ENCODE results near the gene PKNOX2.

Gene PKNOX2

DNA sequence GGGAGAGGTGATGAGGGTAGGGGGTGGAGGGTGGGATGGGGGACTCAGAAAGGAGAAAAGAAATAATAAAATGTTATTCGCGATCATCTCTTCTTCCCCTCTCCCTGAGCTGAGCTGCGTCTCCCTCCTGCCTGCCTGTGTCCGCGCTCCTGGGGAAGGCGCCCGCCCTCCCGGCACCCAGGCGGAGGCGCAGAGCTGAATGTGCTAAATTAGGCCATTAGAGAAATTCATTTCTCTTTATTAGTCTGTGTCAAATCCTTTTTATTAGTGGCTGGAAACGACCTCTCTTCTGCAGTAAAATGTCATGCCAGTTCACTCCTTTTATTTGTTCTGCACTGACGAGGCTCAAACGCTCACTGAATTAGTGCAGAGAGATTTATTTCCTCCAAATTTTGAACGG is 215.4 kb downstream of the PKNOX2 start:
- no peak for DNase-seq (ENCODE audit: low read depth in 2 of 2)

DNA sequence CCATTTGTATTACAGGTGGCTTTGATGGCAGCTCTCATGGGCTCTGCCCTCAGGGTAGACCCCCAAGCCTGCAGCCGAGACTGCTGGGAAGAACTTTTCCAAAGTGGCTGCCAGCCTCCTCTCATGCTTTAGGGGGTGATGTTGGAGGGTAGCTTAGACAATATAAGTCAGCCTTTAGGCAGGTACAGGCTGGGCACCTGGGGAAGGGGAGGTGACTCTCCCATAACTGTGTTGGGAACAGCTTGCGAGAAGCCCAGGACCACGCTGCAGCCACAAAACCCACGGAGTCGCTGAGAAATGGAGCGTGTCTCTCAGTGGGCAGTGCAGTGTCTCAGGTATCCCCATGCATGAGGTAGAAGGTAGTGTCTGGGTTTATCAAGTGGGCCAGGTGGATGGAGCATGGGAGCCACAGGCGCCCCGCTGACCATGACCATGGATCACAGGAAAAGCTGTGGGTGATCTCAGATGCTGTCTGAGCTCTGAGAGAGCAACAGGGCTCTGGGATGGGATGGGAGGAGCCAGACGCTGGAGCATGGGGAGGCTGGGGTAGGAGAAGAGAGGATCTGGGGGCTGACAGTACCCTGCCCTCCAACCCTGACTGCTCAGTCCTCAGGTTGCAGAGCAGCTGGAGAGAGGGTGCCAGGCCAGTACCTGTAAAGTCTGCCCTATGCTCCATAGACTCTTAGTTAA is 216.3 kb downstream of the PKNOX2 start:
- no peak for DNase-seq (ENCODE audit: low read depth in 2 of 2)

DNA sequence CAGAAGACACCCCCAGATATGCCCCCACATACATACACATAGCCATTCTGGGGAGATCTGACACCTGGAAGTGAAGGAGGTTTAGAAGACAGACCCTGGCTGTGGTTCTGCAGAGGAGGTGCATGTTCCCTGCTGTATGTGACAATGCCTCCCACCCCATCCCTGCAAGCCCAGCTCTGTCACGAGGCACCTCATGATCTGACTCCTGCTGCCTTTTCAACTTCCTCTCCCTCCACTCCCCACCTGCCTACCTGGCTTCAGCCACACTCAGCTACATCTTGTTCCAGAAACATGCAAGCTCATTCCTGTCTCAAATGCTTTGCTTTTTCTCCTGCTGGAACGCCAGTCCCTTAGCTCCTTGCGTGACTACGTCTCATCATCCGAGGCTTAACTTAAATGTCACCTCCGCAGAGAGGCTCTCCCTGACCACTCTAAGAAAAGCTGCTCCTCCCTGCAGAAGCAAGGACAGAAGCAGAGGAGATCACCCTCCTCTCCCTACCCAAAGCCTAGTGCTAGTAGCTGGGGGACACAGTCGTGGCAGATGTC is 217.0 kb downstream of the PKNOX2 start:
- no peak for DNase-seq (ENCODE audit: low read depth in 2 of 2)

DNA sequence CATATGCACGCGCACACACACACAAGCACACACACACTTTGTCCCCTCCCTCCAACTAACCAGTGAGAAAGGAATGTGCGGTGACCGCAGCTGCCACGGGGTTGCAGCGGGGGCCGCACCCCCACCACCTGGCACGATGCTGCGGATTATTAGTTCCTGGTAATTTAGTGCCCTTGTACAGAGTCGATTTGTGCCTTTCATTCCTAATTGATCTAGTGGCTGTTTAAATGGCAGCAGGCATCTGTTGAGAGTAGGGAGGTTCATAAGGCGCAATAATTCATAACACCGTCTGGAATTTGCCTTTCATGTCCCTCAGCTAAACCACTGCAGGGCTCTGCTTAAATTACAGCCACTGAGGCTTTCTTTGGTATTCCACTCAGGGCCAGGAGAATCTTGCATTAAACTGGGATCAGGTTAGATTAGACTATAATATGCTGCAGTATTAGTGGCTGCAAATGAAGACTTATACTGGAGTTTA is 217.8 kb downstream of the PKNOX2 start:
- DNase-seq (ENCODE audit: low read depth in 2 of 2), result no peak

DNA sequence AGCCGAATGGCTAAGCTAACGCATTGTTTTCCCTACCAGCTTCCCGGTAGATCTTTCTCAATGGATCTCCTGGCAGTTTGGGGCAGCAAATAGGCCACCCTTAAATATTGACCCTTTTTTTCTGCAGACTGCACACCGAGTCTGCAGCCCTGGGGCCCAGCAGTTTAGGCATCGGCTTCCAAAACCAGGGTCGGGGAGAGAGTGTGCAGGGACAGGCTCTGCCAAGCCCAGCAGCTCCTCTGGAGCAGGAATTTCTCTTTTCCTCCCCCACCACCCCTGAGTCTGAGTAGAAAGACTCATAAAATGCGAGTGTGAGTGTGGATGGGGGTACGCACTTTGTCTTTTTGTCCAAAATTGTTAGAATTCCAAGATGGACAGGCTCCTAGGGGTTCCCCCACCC is 218.3 kb downstream of the PKNOX2 start:
- no peak for DNase-seq (ENCODE audit: low read depth in 2 of 2)

DNA sequence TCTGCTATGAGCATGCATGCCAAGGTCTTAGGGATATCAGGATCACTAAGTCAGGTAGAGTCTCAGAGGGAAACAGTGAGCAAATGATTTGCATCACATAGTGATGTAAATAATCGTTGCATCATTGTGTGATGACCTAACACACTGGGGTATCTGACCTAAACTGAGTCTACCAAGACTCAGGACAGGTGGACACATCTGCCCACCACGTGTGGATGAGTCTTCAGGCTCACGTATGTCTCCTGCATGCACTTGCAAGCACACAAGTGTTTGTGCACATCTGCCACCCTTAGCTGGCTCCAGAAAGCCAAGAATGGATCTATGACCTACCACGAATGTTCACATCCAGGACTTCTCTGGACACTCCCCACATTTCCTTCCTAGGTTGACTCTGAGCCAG is 220.3 kb downstream of the PKNOX2 start:
- DNase-seq (ENCODE audit: low read depth in 2 of 2), result no peak

DNA sequence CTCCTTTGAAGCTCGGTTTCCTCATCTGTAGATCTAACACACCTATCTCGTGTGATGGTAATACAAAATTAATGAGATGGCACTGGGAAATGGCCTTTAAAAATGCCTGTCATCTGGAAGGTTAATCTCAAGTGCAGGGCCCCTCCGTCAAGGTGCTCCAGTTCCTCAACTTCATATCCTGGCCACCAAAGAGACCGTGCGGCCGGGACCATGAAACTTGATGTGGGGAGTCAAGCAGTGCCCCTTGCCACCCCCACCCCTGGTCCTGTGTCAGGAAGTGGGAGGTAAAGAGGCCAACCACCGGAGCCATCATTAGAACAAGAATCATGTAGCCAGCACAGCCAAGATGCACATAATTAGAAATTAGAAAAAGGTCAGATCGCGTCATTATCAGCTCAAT is 223.3 kb downstream of the PKNOX2 start:
- DNase-seq (ENCODE audit: low read depth in 2 of 2), result no peak

DNA sequence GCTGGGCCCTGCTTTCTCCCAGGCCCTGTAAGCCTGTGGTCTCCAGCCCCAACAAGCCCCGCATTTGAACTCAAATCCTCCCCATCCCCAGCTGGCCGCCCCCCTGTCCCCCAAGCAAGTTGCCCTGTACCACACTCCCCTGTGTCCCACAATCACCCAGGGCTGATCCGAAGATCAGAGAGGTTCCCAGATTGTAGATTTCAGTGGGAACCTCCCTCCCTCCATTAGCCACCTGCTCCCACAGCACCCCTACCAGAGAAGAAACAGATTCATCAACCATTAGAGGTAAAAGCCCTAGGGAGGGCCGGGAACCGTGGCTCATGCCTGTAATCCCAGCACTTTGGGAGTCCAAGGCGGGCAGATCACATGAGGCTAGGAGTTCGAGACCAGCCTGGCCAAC is 224.1 kb downstream of the PKNOX2 start:
- DNase-seq (ENCODE audit: low read depth in 2 of 2), result no peak

DNA sequence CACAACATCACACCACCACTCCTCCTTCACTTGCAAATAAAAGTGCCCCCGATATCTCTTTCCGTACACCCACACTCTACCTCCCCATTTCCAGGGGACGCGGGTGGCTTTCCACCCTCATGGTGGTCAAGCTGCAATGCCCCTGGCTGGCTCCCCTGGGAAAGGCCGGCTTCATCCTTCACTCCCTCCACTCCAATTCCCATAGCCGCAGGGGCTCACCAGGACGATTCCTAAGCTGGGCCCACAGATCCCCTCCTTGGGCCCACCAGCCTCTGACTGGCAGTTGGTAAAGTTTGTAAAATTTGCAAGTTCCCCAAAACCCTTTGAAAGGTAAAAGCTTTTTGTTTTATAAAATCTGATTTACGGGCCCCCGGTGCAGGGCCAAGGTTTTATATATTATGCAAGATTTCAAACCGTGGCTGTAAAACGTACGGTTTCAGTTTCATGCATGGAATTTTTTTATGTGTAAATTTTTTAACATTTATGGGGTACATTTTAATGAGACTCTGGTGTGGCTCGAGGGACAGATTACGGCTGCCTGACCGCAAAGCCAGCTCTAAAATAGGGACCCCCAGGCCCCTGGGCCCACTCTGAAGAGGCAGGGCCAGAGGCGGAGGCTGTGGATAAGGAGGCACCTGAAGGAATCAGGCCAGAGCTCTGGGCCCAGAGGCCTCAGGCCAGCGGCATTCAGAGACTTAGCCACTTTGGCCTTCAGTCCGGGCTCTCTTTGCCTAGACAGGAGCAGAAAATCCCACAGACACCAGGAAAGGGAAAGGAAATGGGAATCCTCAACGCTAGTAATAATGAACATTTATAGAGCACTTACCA is 225.0 kb downstream of the PKNOX2 start:
- DNase-seq (ENCODE audit: low read depth in 2 of 2), result no peak

DNA sequence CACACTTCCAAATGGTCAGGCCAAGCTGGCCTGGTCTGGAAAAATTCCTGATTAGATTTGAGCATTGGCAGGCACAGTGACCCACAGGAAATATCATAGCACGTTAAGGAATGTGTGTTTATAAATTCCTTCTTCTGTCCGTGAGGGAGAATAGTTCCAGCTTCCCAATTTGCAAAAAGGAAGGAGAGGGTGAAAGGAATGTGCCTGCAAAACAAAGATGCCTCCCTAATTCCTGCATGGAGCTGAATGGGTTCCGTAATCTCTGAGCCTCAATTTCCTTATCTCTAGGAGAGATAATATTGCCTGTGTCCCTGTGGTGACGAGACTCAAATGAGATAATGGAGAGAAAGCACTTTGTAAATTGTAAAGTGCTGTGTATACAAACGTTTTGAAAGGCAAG is 226.4 kb downstream of the PKNOX2 start:
- no peak for DNase-seq (ENCODE audit: low read depth in 2 of 2)

DNA sequence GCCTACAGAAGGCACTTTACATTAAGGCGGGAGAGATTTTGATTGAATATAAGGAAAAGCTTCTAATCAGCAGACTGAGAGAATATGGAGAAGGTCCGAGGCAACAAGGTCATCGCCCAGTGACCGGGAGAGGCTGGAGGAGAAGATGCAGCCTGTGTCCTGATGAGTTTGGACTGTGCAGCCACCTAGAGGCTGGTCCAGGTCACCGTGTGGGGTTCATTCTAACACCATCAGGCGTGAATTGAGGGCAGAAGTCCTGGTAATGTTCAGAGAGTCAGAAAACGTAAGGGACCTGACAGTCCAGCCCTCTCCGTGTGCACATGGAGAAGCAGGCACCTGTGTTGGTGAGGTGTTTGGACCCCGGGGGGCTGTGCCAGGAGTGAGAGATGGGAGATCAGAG is 228.8 kb downstream of the PKNOX2 start:
- no peak for DNase-seq (ENCODE audit: low read depth in 2 of 2)

DNA sequence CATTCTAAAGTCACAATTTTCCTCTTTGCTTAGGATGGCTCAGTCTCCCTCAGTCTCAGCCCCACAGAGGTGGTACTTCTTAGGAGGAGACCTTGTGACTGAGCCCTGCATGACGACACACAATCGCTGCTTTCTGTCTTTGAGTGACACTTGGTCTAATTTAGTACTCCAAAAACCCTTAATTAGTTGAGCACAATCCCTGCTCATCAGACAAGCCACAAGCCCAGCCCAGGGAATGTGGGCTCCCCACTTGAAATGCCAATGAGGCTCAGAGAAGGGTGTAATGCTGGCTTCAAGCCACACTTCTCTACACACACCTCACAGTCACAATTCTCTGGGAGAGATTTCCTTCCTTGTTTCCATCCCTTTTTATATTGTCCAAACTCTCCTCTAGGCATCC is 229.7 kb downstream of the PKNOX2 start:
- DNase-seq (ENCODE audit: low read depth in 2 of 2), result no peak

DNA sequence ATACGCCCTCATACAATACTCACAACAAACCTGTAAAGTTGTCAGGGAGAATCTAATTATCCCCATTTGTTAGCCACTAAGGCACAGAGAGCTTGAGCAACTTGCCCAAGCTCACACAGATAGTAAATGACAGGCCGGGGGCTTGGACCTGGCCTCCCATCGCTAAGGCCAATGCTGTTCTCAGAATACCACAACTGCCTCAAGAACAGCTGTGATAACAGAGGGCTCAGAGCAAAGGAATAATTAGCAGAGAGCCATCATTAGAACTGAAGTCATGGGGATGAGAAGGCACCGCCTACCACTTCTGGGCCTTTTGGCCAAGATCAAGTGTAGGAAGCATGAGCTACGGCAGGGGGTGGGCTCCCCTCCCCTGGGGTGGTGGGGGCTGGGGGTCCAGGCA is 232.9 kb downstream of the PKNOX2 start:
- DNase-seq (ENCODE audit: low read depth in 2 of 2), result no peak

DNA sequence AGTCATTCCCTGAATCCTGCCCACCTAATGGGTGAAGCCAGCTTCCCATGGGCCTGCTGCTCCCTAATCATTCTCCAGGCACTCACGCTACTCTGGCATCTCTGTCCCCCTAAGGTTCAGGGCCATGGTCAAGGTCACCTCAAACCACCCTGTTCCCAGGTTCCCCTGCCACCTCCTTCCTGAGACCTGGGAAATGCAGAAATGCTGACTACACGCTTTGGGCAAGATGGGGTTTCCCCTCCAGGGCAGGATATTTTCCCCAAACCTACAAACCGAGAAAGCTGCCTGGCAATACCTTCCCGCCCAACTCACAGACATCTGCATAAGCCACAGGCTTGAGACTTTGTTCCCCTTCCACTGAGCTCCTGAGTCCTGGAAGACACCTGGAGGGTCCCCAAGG is 233.9 kb downstream of the PKNOX2 start:
- DNase-seq (ENCODE audit: low read depth in 2 of 2), result no peak

DNA sequence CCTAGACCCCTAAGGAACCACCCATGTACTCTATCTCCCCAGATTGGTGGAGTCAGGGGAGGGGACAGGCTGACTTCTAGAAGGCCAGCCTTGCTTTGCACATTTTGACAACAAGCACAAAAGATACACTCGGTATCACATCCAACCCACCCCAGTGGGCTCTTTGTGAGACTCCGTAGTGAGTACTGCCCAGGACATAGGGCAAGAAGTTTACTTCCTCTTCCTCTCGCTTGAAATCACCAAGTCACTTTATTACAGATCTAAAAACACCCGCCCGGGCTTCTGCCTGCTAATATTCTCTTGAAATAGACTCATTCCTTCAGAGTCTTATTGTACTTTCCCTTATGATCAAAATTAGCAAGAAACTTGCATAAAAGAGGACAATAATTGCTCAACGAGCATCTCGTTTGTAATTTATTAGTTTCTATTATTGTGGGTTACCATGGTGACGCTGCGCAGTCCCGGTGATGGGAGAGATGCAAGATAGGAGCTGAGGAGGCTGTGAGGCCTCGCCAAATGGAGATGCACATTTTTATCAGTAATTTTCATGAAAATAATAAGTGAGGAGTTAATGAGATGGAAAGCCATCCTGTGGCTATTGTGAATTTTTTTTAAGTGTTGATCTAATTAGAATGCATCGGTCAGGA is 234.6 kb downstream of the PKNOX2 start:
- DNase-seq (ENCODE audit: low read depth in 2 of 2), result no peak

DNA sequence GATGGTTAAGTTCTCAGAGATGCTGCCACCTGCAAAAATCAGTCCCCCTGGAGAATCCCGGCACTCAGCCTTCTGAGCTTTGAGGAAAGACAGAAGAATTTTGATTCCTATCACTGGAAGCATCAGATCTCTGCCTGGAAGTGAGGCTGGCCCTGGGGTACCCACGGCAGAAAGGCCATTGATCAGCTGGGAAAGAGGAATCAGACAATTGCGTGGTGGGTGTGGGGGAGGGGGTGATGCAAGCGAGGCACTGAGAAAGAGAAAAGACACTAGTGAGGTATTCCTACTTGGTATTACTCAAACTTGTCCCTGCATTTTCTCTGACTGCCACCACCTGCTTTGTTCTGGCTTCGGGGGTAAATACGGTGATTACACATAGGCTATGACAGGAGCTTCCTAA is 235.4 kb downstream of the PKNOX2 start:
- no peak for DNase-seq (ENCODE audit: low read depth in 2 of 2)

DNA sequence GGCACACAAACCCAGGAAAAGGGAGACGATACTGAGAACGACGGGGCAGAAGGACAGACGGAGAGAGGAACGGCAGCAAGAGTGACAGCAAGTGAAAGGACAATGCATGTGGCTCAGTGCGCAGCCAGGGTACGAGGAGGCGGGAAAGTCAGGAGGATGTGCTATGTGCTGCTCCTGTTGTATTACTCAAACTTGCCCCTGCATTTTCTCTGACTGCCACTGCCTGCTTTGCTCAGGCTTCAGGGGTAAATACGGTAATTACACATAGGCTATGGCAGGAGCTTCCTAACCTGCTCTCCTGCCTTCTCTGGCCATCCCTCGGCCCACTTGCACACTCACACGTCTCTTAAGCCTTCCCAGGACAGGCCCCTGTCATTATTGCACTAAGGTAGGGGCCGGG is 236.7 kb downstream of the PKNOX2 start:
- DNase-seq (ENCODE audit: low read depth in 2 of 2), result no peak

DNA sequence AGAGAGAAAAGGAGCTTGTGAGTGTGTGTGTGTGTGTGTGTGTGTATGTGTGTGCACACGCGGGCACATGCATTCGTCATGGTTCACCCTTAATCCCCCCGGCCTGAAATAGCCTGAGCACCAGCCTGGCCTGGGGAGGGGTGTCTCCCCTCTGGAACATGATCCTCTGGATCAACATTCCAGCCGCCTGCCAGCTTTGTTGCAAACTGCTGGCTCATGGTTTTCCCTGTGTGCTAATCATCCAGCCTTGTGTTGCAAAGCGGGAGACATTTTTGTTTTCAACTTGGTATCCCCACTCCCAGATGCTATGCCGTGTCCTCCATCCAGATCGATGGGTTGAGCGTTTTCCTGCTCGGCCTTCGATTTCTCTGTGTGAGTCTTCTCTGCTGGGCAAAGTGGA is 237.2 kb downstream of the PKNOX2 start:
- no peak for DNase-seq (ENCODE audit: low read depth in 2 of 2)

DNA sequence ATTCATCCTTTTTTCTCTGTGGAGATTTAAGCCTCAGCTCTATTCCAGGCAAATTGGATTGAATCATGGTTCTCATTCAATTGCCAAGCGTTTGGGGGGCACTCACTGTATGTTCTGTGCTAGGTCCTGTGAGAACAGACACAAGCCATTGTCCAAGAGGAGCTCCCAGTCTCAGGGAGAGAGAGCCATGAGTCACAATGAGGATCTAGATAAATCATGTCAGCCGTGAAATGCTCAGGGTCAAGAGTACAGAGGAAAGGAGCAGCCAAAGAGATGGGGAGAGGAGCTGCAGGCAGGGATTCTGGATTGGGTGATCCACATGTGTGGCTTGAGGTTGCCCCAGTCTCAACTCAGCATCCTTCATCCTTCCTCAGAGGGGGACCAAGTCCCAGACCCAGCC is 237.9 kb downstream of the PKNOX2 start:
- no peak for DNase-seq (ENCODE audit: low read depth in 2 of 2)

DNA sequence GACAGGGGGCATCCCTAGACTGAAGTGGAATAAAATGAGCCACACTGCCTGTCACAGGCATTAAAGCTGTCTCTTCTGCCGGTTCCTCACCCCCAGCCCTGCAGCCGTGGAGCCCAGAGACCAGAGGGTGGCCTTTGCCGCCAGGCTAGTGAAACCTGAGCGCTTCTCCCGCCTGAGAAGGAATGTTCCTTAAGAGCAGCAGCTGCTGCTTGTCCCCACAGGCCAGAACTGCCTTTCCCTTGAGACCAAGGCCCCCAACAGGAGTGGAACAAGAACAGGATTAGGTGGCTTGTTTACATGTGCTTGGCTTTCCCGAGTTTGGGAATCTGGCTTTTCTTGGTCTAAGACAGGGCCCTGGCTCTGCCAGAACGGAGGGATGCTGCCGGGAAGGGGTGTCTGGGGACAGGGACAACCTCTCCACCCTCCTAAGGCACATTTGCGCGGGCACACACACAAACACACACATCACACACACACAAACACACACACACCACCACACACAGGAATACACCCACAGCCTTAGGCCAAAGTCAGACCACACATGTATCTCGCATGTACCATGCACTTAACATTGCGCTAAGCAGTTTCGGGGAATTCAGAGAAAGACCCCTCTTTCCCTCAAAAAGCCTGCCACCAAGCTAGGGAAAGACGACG is 239.7 kb downstream of the PKNOX2 start:
- DNase-seq (ENCODE audit: low read depth in 2 of 2), result no peak

DNA sequence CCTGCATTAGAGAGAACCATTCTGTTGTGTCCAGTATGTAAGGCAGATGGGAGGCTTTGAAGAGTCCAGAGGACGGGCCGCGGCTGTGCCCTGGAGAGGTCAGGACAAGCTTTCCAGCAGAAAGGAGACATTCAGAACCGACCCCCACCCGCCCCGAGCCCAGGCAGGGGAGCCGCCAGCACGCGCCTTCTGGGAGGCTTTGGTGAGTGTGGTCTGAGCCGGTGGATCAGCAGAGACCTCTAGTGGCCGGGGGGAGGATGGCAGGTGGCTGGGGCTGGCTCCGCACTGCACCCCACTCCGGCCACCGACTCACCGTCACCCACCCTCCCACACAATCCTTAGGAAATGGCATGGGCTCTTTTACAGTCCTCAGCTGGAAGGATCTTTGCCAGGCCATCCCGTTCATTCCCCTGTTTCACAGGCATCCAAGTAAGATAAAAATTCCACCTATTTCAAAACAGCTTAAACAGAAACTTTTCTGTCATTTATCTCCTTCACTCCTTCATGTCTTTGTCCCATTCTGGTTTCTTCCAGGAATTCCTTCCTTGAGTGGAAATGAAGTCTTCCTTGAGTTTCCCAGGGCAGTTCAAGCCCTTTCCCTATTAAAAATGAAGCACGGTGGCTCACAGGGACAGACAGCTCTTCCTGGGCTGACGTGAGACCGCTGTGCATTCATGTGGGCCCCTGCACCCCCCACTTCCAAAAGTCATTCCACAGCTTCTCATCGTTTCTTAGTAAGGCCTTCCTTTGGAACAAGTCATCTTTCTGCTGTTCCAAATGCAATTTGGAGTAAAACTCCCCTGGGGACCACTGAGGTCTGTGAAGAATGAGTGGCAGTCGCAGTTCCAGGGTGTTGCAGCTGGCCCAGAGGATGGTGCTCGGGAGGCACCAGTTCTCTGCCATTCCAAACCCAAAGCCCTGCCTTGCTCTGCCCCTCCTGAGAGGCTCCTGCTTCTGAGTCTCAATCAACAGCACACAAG is 240.6 kb downstream of the PKNOX2 start:
- peak; percentile 38 to 50 for DNase-seq (ENCODE audit: low read depth in 2 of 2)

Measured in stimulated activated CD8-positive, alpha-beta memory T cell treated with anti-CD3 and anti-CD28 coated beads, Interleukin-2, amount 100 ng/mL, for 1 hour (primary cell).